SK-N-SH (cell line): Measurements from ENCODE around the gene PCBD1. TPM values are rescaled to one million over a fixed set of nuclear protein-coding genes. Genes with fewer than 3 reads are reported as not detected.

Source experiments
- CTCF ChIA-PET: fragments of 300-600, 350-600 bp; formaldehyde crosslinking; extraction: SDS; loops from one replicate; lab custom pipeline; 2021; lab: Yijun Ruan, JAX
- POLR2A ChIA-PET: fragments of 350-600 bp; sonication (Branson Sonifier 250); formaldehyde crosslinking; extraction: SDS; loops from one replicate; lab custom pipeline; 2020; ENCODE audit warnings: antibody characterized with exemption, inconsistent platforms; lab: Yijun Ruan, JAX
- DNase-seq: peaks from one replicate; pipeline ENCODE4 v3.0.0; 2012
- H2AFZ ChIP-seq: fragments of 200-600 bp; sonication (generic); 2 replicates; pipeline ENCODE4 v1.8.1; 2016; ENCODE audit warnings: antibody characterized with exemption, mild to moderate bottlenecking, low read depth
- H3F3A ChIP-seq: fragments of 200-600 bp; sonication (generic); replicated peaks from 2 replicates; pipeline ENCODE3; 2016; ENCODE audit warnings: antibody characterized with exemption, mild to moderate bottlenecking; ENCODE audit not compliant: insufficient read depth
- H3K27ac ChIP-seq, 2 experiments: fragments of 200-500 bp in 1 of 2; fragments of 200-600 bp in 1 of 2; sonication (Bioruptor generic) in 1 of 2; sonication (generic), shearing (Covaris generic) in 1 of 2; 2 replicates each; pipeline versions ENCODE4 v1.5.1 to v1.6.1; 2014 to 2016; ENCODE audit warnings: low read depth in 2 of 2, inconsistent platforms in 1 of 2, low read length in 1 of 2, mild to moderate bottlenecking in 1 of 2, mixed read lengths in 1 of 2
- H3K27me3 ChIP-seq: fragments of 200-600 bp; sonication (generic), shearing (Covaris generic); 2 replicates; pipeline ENCODE4 v1.6.1; 2016; ENCODE audit warnings: mixed run types; ENCODE audit not compliant: insufficient read depth
- H3K36me3 ChIP-seq, 2 experiments: fragments of 200-500 bp in 1 of 2; fragments of 200-600 bp in 1 of 2; sonication (Bioruptor generic) in 1 of 2; sonication (generic) in 1 of 2; replicated peaks in 1 of 2; 2 replicates each; pipeline versions ENCODE3 to v1.5.1; 2014 to 2016; ENCODE audit warnings: low read length in 1 of 2, mild to moderate bottlenecking in 1 of 2; ENCODE audit not compliant: insufficient read depth in 2 of 2, control insufficient read depth in 1 of 2
- H3K4me1 ChIP-seq, 2 experiments: fragments of 200-500 bp in 1 of 2; fragments of 200-600 bp in 1 of 2; sonication (Bioruptor generic) in 1 of 2; sonication (generic), shearing (Covaris generic) in 1 of 2; 2 replicates each; pipeline versions ENCODE4 v1.5.1 to v1.6.1; 2014 to 2016; ENCODE audit warnings: low read depth in 1 of 2, low read length in 1 of 2, mixed run types in 1 of 2; ENCODE audit not compliant: insufficient read depth in 2 of 2, control insufficient read depth in 1 of 2
- H3K4me2 ChIP-seq: fragments of 200-600 bp; sonication (generic), shearing (Covaris generic); 2 replicates; pipeline ENCODE4 v1.6.1; 2017; ENCODE audit warnings: mixed run types
- H3K4me3 ChIP-seq, 2 experiments: fragments of 200-500 bp in 1 of 2; fragments of 200-600 bp in 1 of 2; sonication (Bioruptor generic) in 1 of 2; sonication (generic), shearing (Covaris generic) in 1 of 2; 2 replicates each; pipeline versions ENCODE4 v1.5.1 to v1.8.1; 2014 to 2016; ENCODE audit warnings: low read depth in 2 of 2, inconsistent platforms in 1 of 2, low read length in 1 of 2, mild to moderate bottlenecking in 1 of 2, mixed read lengths in 1 of 2, moderate library complexity in 1 of 2
- H3K79me2 ChIP-seq: fragments of 200-600 bp; sonication (generic); 2 replicates; pipeline ENCODE4 v1.8.1; 2017; ENCODE audit warnings: mild to moderate bottlenecking; ENCODE audit not compliant: insufficient read depth
- H3K9ac ChIP-seq: fragments of 200-600 bp; sonication (generic); 2 replicates; pipeline ENCODE4 v1.6.1; 2017; ENCODE audit warnings: mixed run types
- H3K9me2 ChIP-seq: fragments of 200-600 bp; sonication (generic); 2 replicates; pipeline ENCODE4 v1.6.1; 2017; ENCODE audit warnings: mixed run types
- H3K9me3 ChIP-seq: fragments of 200-600 bp; sonication (generic); 2 replicates; pipeline ENCODE4 v1.6.1; 2017; ENCODE audit warnings: mixed run types, mild to moderate bottlenecking, moderate library complexity
- H4K20me1 ChIP-seq: fragments of 200-600 bp; sonication (generic); 2 replicates; pipeline ENCODE4 v1.6.1; 2017; ENCODE audit warnings: mild to moderate bottlenecking, mixed run types; ENCODE audit not compliant: insufficient read depth
- IRF3 ChIP-seq: fragments of 150-350 bp; IDR thresholded peaks from 2 replicates; pipeline ENCODE4 v1.6.1; 2016; ENCODE audit warnings: mild to moderate bottlenecking, low read depth, low read length
- NFIC ChIP-seq: IDR thresholded peaks from 2 replicates; pipeline ENCODE4 v1.4.0; 2012; ENCODE audit warnings: borderline replicate concordance
- POLR2AphosphoS5 ChIP-seq: IDR thresholded peaks from 2 replicates; pipeline ENCODE4 v1.6.1; 2012; ENCODE audit warnings: low read depth, low read length
- REST ChIP-seq: IDR thresholded peaks from 2 replicates; pipeline ENCODE4 v1.6.1; 2012; ENCODE audit warnings: mild to moderate bottlenecking, low read depth, low read length, moderate library complexity
- SIN3A ChIP-seq: IDR thresholded peaks from 2 replicates; pipeline ENCODE4 v1.6.1; 2012; ENCODE audit warnings: low read depth, mild to moderate bottlenecking, low read length, moderate library complexity, borderline replicate concordance
- TAF1 ChIP-seq: IDR thresholded peaks from 2 replicates; pipeline ENCODE4 v1.6.1; 2012; ENCODE audit warnings: low read depth, mild to moderate bottlenecking, low read length, moderate library complexity, borderline replicate concordance
- USF1 ChIP-seq: IDR thresholded peaks from 2 replicates; pipeline ENCODE4 v1.4.0; 2012; ENCODE audit warnings: low read depth, borderline replicate concordance
- YY1 ChIP-seq: IDR thresholded peaks from 2 replicates; pipeline ENCODE4 v1.4.0; 2012; ENCODE audit warnings: low read depth, mild to moderate bottlenecking
- WGBS: methylation state at CpG from one replicate; pipeline ENCODE4 v1.1.6; 2017; ENCODE audit warnings: low lambda C conversion rate; 5-methylcytosine and 5-hydroxymethylcytosine counted together
- polyA plus RNA-seq, 3 experiments: library from polyadenylated mRNA; depleted of rRNA; stranded (reverse); fragments of >200 nt; gene quantifications; 2 replicates each; pipeline ENCODE4 v1.2.3, GENCODE V29; 2012

The PCBD1 gene
- polyA plus RNA-seq, 1 of the 3 experiments (the other 2 are of a cell fraction), result 112 TPM

GRCh38 chr10:70893227-70894006 lies 5.1 kb upstream of the PCBD1 start (continued):
- TF ChIP-seq IRF3, result no peak
- no peak for TF ChIP-seq NFIC
- TF ChIP-seq USF1, result no peak
- TF ChIP-seq REST, result no peak
- TF ChIP-seq POLR2AphosphoS5, result no peak
- no peak for TF ChIP-seq YY1
- no peak for TF ChIP-seq TAF1
- TF ChIP-seq SIN3A, result no peak

- Histone ChIP-seq H2AFZ (no peak overlapping the region), H3K9ac (no peak overlapping the region), H3K4me3 (no peak overlapping the region), H3K9me3 (no peaks in the 10 kb centered on the region), H3K9me2 (no peaks in the 10 kb centered on the region), H3K36me3 (no peaks in the 10 kb centered on the region), H3K27ac (no peak overlapping the region), H4K20me1 (no peaks in the 10 kb centered on the region), H3K4me2 (no peak overlapping the region), H3F3A (no peaks in the 10 kb centered on the region), H3K4me1 (peaks cover 6 to 26% of the 10 kb centered on the region in 2 experiments; a peak in 2 of 4 replicates), H3K79me2 (no peaks in the 10 kb centered on the region), H3K27me3 (no peaks in the 10 kb centered on the region)
- ChIA-PET POLR2A (no interaction called here), CTCF (interaction anchor here (1.2 kb wide), 1 partner anchor 10 kb away, joined by 4 read pairs; no protein-coding TSS in a partner anchor)
- WGBS, result 77% methylated on average over 4 of the region's 4 CpGs
- DNase-seq, result no peak
- no peak for TF ChIP-seq TAF1
These were observed 4.3 kb upstream of the PCBD1 start for GRCh38 chr10:70892631-70893030.
